ENCODE results near the gene IFNG-AS1.
A peak's percentile ranks its signal among the peaks of the same experiment; 100 is the strongest.

IFNG-AS1 gene

GRCh38 chr12:67980391-67980790, 8.9 kb upstream of the IFNG-AS1 start:
- no peak overlapping the region for H3K4me3 Mint-ChIP-seq
- peaks cover 1% of the 10 kb centered on the region for H3K27me3 Mint-ChIP-seq (ENCODE audit: low read depth)
- peaks cover 6% of the 10 kb centered on the region for H3K4me1 Mint-ChIP-seq (ENCODE audit: low read depth)
- H3K9me3 Mint-ChIP-seq = peaks cover 30% of the 10 kb centered on the region
- H3K36me3 Mint-ChIP-seq (ENCODE audit: low read depth) = peaks cover 7% of the 10 kb centered on the region
- H3K27ac Mint-ChIP-seq = no peak overlapping the region

- peaks cover 29% of the 10 kb centered on the region for H3K9me3 Mint-ChIP-seq
- peaks cover 8% of the 10 kb centered on the region for H3K36me3 Mint-ChIP-seq (ENCODE audit: low read depth)
- H3K4me3 Mint-ChIP-seq = no peak overlapping the region
- H3K4me1 Mint-ChIP-seq (ENCODE audit: low read depth) = peaks cover 6% of the 10 kb centered on the region
- H3K27ac Mint-ChIP-seq = no peak overlapping the region
- no peaks in the 10 kb centered on the region for H3K27me3 Mint-ChIP-seq (ENCODE audit: low read depth)
Observed at GRCh38 chr12:67981287-67982162, 7.7 kb upstream of the IFNG-AS1 start.

GRCh38 chr12:67982164-67982563, 7.1 kb upstream of the IFNG-AS1 start:
- H3K27me3 Mint-ChIP-seq (ENCODE audit: low read depth) = no peaks in the 10 kb centered on the region
- peaks cover 30% of the 10 kb centered on the region for H3K9me3 Mint-ChIP-seq
- no peak overlapping the region for H3K27ac Mint-ChIP-seq
- peaks cover 8% of the 10 kb centered on the region for H3K36me3 Mint-ChIP-seq (ENCODE audit: low read depth)
- no peak overlapping the region for H3K4me3 Mint-ChIP-seq
- H3K4me1 Mint-ChIP-seq (ENCODE audit: low read depth) = peaks cover 6% of the 10 kb centered on the region

GRCh38 chr12:67986632-67987031, 2.6 kb upstream of the IFNG-AS1 start:
- Mint-ChIP-seq H3K27me3 (ENCODE audit: low read depth) (no peaks in the 10 kb centered on the region), H3K9me3 (peaks cover 27% of the 10 kb centered on the region), H3K4me1 (ENCODE audit: low read depth) (peaks cover 34% of the 10 kb centered on the region), H3K4me3 (no peak overlapping the region), H3K36me3 (ENCODE audit: low read depth) (peaks cover 24% of the 10 kb centered on the region), H3K27ac (no peak overlapping the region)

- Mint-ChIP-seq H3K27me3 (ENCODE audit: low read depth) (no peaks in the 10 kb centered on the region), H3K4me1 (ENCODE audit: low read depth) (peaks cover 42% of the 10 kb centered on the region), H3K9me3 (peaks cover 28% of the 10 kb centered on the region), H3K27ac (peak overlapping the region; percentile 69), H3K4me3 (peak overlapping the region; percentile 76), H3K36me3 (ENCODE audit: low read depth) (peaks cover 27% of the 10 kb centered on the region)
Observed at GRCh38 chr12:67988601-67989021, 636 bp upstream of the IFNG-AS1 start.

GRCh38 chr12:67991158-67991557, 1.9 kb downstream of the IFNG-AS1 start:
- H3K36me3 Mint-ChIP-seq (ENCODE audit: low read depth) = peaks cover 31% of the 10 kb centered on the region
- peaks cover 56% of the 10 kb centered on the region for H3K4me1 Mint-ChIP-seq (ENCODE audit: low read depth)
- H3K27me3 Mint-ChIP-seq (ENCODE audit: low read depth) = no peaks in the 10 kb centered on the region
- H3K9me3 Mint-ChIP-seq = peaks cover 24% of the 10 kb centered on the region
- H3K27ac Mint-ChIP-seq = peak overlapping the region; percentile 93
- peak overlapping the region; percentile 73 for H3K4me3 Mint-ChIP-seq

GRCh38 chr12:67993143-67993542, 3.9 kb downstream of the IFNG-AS1 start:
- Mint-ChIP-seq H3K4me1 (ENCODE audit: low read depth) (peaks cover 61% of the 10 kb centered on the region), H3K9me3 (peaks cover 15% of the 10 kb centered on the region), H3K4me3 (no peak overlapping the region), H3K27me3 (ENCODE audit: low read depth) (no peaks in the 10 kb centered on the region), H3K36me3 (ENCODE audit: low read depth) (peaks cover 25% of the 10 kb centered on the region), H3K27ac (no peak overlapping the region)

- Mint-ChIP-seq H3K27ac (no peak overlapping the region), H3K4me1 (ENCODE audit: low read depth) (peaks cover 61% of the 10 kb centered on the region)
Observed at GRCh38 chr12:67994046-67994445, 4.8 kb downstream of the IFNG-AS1 start.

GRCh38 chr12:67996347-67996746, 7.1 kb downstream of the IFNG-AS1 start:
- H3K4me3 Mint-ChIP-seq = no peak overlapping the region
- no peak overlapping the region for H3K27ac Mint-ChIP-seq

More at GRCh38 chr12:67994046-67994445, 4.8 kb downstream of the IFNG-AS1 start:
- Mint-ChIP-seq H3K9me3 (peaks cover 15% of the 10 kb centered on the region), H3K4me3 (no peak overlapping the region), H3K27me3 (ENCODE audit: low read depth) (no peaks in the 10 kb centered on the region), H3K36me3 (ENCODE audit: low read depth) (peaks cover 23% of the 10 kb centered on the region)

GRCh38 chr12:67998379-67998778, 9.1 kb downstream of the IFNG-AS1 start:
- Mint-ChIP-seq H3K27ac (peak overlapping the region; percentile 9), H3K4me3 (no peak overlapping the region), H3K9me3 (peaks cover 3% of the 10 kb centered on the region), H3K27me3 (ENCODE audit: low read depth) (no peaks in the 10 kb centered on the region), H3K4me1 (ENCODE audit: low read depth) (peaks cover 32% of the 10 kb centered on the region), H3K36me3 (ENCODE audit: low read depth) (peaks cover 5% of the 10 kb centered on the region)

More at GRCh38 chr12:67996347-67996746, 7.1 kb downstream of the IFNG-AS1 start:
- peaks cover 13% of the 10 kb centered on the region for H3K36me3 Mint-ChIP-seq (ENCODE audit: low read depth)
- H3K4me1 Mint-ChIP-seq (ENCODE audit: low read depth) = peaks cover 46% of the 10 kb centered on the region
- no peaks in the 10 kb centered on the region for H3K27me3 Mint-ChIP-seq (ENCODE audit: low read depth)
- peaks cover 12% of the 10 kb centered on the region for H3K9me3 Mint-ChIP-seq

GRCh38 chr12:67999244-67999643, 10.0 kb downstream of the IFNG-AS1 start:
- Mint-ChIP-seq H3K27me3 (ENCODE audit: low read depth) (no peaks in the 10 kb centered on the region), H3K4me1 (ENCODE audit: low read depth) (peaks cover 26% of the 10 kb centered on the region), H3K9me3 (peaks cover 3% of the 10 kb centered on the region), H3K27ac (no peak overlapping the region), H3K4me3 (no peak overlapping the region), H3K36me3 (ENCODE audit: low read depth) (peaks cover 8% of the 10 kb centered on the region)

- Mint-ChIP-seq H3K4me3 (no peak overlapping the region), H3K27ac (no peak overlapping the region), H3K27me3 (ENCODE audit: low read depth) (no peaks in the 10 kb centered on the region)
Observed at GRCh38 chr12:68001486-68002466, 12.5 kb downstream of the IFNG-AS1 start.

GRCh38 chr12:68003777-68004176, 14.5 kb downstream of the IFNG-AS1 start:
- no peaks in the 10 kb centered on the region for H3K27me3 Mint-ChIP-seq (ENCODE audit: low read depth)
- no peaks in the 10 kb centered on the region for H3K9me3 Mint-ChIP-seq
- peaks cover 19% of the 10 kb centered on the region for H3K36me3 Mint-ChIP-seq (ENCODE audit: low read depth)
- H3K4me1 Mint-ChIP-seq (ENCODE audit: low read depth) = peaks cover 10% of the 10 kb centered on the region
- no peak overlapping the region for H3K27ac Mint-ChIP-seq
- H3K4me3 Mint-ChIP-seq = no peak overlapping the region

More at GRCh38 chr12:68001486-68002466, 12.5 kb downstream of the IFNG-AS1 start:
- peaks cover 9% of the 10 kb centered on the region for H3K36me3 Mint-ChIP-seq (ENCODE audit: low read depth)
- peaks cover 18% of the 10 kb centered on the region for H3K4me1 Mint-ChIP-seq (ENCODE audit: low read depth)
- no peaks in the 10 kb centered on the region for H3K9me3 Mint-ChIP-seq

- Mint-ChIP-seq H3K27ac (no peak overlapping the region), H3K4me3 (no peak overlapping the region), H3K36me3 (ENCODE audit: low read depth) (peaks cover 26% of the 10 kb centered on the region), H3K27me3 (ENCODE audit: low read depth) (no peaks in the 10 kb centered on the region), H3K9me3 (no peaks in the 10 kb centered on the region), H3K4me1 (ENCODE audit: low read depth) (peaks cover 7% of the 10 kb centered on the region)
Observed at GRCh38 chr12:68007033-68007432, 17.8 kb downstream of the IFNG-AS1 start.
